Adrenal gland (tissue), 5 donors: ENCODE results near the gene VASP.

Source experiments
- POLR2A ChIP-seq, 2 donors: fragments of 450-650 bp; IDR thresholded peaks; one replicate each; pipeline ENCODE4 v1.6.1; 2017; ENCODE audit warnings: antibody characterized with exemption in 2 of 2, mild to moderate bottlenecking in 2 of 2, moderate library complexity in 1 of 2
- TF ChIP-seq, protein P1 (sequence below), 6 experiments: fragments of 450-650 bp in 4 of 6; fragments of 200-600 bp in 2 of 6; sonication (generic) in 1 of 6; IDR thresholded peaks; 1 replicate in 5 of 6; 2 replicates in 1 of 6; pipeline versions ENCODE4 v1.5.1 to v1.8.0; 2016 to 2021; ENCODE audit warnings: antibody characterized with exemption in 6 of 6, mild to moderate bottlenecking in 2 of 6, moderate library complexity in 1 of 6
- donor health status: DM: no; HTN: no; CAD: no.

- TF ChIP-seq, protein P1, sequence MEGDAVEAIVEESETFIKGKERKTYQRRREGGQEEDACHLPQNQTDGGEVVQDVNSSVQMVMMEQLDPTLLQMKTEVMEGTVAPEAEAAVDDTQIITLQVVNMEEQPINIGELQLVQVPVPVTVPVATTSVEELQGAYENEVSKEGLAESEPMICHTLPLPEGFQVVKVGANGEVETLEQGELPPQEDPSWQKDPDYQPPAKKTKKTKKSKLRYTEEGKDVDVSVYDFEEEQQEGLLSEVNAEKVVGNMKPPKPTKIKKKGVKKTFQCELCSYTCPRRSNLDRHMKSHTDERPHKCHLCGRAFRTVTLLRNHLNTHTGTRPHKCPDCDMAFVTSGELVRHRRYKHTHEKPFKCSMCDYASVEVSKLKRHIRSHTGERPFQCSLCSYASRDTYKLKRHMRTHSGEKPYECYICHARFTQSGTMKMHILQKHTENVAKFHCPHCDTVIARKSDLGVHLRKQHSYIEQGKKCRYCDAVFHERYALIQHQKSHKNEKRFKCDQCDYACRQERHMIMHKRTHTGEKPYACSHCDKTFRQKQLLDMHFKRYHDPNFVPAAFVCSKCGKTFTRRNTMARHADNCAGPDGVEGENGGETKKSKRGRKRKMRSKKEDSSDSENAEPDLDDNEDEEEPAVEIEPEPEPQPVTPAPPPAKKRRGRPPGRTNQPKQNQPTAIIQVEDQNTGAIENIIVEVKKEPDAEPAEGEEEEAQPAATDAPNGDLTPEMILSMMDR (IDR thresholded peaks at IDR 0.05): no peak
- TF ChIP-seq POLR2A (IDR thresholded peaks at IDR 0.05): no peak
These were observed 67.9 kb downstream of the VASP start for GRCh38 chr19:45575216-45575615.
